Medulla oblongata (tissue), 1 donor: Measurements from ENCODE around the gene STRIP1.

ENCODE experiments used
- DNase-seq: peaks from one replicate; pipeline ENCODE4 v3.0.0-alpha.2; 2015; ENCODE audit errors: extremely low spot score

The STRIP1 gene, protein sequence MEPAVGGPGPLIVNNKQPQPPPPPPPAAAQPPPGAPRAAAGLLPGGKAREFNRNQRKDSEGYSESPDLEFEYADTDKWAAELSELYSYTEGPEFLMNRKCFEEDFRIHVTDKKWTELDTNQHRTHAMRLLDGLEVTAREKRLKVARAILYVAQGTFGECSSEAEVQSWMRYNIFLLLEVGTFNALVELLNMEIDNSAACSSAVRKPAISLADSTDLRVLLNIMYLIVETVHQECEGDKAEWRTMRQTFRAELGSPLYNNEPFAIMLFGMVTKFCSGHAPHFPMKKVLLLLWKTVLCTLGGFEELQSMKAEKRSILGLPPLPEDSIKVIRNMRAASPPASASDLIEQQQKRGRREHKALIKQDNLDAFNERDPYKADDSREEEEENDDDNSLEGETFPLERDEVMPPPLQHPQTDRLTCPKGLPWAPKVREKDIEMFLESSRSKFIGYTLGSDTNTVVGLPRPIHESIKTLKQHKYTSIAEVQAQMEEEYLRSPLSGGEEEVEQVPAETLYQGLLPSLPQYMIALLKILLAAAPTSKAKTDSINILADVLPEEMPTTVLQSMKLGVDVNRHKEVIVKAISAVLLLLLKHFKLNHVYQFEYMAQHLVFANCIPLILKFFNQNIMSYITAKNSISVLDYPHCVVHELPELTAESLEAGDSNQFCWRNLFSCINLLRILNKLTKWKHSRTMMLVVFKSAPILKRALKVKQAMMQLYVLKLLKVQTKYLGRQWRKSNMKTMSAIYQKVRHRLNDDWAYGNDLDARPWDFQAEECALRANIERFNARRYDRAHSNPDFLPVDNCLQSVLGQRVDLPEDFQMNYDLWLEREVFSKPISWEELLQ

DNA sequence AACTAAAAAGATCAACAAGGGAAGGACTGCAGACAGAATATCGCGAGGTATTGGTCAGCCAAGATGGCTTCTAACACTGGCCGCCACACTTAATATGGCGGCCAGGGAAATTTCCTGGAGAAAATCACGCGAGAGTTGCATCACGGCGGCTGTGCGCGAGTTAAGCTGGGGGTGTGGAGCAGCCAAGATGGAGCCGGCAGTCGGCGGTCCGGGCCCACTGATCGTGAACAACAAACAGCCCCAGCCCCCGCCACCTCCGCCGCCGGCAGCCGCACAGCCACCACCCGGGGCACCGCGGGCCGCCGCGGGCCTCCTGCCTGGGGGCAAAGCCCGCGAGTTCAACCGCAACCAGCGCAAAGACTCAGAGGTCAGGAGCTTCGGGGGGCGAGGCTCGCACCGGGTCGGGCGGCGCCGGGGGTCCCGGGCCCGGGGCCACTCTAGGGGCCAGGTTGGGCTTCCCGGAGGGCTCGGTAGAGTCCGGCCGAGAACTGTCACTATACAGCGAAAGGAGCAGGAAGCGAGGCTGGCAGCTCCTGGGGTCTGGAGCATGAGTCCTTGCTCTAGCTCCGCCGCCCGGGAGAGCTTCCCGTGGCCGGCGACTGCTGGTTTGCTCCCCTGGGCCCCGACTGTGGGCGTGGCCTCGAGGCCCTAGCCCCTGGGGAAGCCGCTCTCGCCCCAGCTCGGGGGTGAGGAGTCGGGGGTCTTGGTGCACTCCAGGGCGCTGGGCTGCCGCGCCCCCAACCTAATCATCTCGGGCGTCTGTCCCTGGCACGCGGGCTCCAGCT lies at the start of gene STRIP1:
Gene STRIP1 (plus strand): TSS at position 174 of the 785 bp plus-strand sequence. CDS start 14 bp downstream, at position 188.
- peak; percentile 98 for DNase-seq

DNA sequence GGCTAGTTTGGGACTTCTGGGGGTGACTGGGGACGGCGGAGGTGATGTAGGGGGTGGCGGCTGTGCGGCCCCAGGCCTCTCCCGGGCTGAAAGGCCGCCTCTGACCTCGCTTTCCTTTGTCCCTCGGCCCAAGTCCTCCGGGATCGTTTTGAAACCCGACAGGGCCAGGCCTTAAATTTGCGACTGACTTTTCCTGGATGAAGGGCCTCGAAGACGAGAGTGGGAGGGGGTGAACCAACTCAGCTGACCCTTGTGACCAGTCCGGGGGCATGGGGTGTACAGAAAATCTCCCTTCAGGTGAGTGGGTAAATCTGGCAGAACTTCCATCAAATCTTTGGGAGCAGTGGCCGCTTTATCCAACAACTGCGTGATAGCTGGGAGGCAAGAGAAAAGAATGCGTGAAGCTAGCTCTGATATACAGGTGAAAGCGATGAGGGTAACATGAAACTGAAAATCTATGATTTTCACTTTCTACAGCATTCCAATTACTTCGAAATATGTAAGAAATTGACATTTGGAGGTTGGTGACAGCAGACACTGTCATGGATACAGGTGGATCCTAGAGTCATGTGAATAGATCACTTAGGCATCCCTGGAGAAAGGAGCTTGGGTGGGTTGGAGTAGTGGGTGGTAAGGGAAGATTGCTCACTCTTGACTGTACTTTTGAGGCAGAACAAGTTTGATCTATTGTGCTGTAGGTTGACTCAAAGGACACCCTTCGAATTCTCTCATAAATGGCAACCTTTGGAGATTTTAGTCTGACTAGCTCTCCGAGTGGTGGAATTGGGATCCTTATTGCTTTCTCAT lies 49.0 kb upstream of the STRIP1 start:
- DNase-seq, result no peak

DNA sequence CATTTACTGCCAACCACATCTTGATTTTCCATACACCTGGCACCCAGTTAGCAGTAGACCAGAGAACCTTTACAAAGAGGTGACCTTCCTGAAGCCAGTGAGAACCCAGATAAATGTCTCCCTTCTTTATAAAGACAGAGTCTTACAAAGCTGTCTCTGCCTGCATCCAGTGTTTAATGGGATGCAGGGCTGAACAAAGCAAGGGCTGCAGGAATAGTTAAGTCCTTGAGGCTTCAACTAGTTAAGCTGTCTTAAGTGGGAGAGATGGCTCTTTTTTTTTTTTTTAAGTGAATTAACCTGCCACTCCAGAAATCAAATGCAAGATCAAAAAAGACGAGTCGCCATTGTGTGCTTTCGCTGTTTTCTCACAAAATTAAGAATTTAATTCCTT lies 48.4 kb upstream of the STRIP1 start:
- no peak for DNase-seq

DNA sequence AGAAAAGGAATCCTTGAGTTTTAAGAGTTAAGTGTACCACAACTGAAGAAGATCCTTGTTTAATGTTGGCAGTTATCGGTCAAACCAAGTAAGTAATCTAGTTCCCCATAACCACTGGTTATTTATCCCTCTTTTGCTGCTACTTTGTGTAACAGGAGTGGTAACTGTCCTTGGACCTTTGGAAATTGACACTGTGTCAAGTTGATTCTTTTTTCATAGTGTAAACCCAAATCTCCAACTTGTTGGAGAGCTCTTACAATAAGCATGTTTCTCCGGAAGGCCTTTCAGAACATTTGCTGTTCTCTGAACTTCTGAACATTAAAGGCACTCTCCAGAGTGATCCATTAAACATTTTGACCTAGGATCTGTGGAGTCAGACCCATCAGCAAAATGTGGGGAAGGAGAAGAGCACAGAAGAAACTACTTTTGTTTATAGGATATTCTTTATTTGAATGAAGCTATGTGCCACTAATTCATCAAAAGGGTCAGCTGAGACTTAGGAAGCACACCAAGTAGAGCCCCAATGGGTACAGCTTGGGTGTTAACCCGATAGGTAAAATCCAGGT lies 46.0 kb upstream of the STRIP1 start:
- DNase-seq, result no peak

DNA sequence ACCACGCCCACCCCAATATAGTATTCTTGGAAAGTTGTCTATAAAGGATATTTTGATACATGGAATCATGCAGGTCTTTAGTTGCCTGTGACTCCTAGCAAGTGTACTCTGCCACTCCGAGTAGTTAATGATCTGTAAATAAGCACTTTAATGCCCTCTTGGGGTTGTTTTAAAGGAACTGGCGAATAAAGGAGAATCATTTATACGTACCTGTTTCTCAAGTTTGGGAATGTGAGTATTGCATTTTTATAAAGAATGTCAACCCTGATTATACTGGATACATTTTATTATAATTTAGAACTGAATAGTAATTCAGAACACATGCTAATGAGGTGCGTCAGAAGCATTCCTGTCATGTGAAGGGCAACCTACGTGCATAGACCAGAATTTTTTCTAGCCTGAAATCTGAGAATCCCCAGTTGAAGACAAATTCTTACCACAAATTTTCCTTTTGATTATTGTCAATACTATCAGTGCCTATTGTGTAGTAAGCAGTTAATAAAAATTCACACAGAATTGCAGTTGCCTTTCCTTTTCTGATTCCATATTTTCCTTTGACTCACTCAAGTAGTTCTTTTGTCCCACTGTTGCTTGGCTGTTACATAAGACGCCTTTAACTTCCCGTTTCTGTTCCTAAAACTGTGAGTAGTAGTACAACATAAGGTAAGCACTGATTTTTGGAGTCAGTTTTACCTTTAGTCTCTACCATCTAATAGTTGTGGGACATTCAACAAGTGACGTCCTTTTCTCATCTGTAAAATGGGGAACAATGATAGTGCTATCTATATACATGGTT lies 44.7 kb upstream of the STRIP1 start:
- peak; percentile 60 for DNase-seq

DNA sequence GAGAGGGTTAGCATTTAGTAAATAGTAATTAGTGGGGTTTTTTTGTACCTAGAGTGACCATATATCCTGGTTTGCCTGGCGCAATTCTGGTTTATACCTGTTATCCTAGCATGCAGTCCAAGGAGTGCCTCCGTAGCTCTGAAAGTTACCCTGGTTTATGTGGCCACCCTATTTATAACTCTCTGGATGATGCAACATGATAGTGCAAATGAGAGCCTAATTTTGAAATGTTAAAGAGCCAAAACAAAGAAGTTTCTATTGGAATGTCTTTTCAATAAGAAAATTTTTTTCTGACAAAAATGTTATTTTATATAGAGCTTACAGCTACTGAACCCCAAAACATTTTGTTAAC lies 44.1 kb upstream of the STRIP1 start:
- no peak for DNase-seq

DNA sequence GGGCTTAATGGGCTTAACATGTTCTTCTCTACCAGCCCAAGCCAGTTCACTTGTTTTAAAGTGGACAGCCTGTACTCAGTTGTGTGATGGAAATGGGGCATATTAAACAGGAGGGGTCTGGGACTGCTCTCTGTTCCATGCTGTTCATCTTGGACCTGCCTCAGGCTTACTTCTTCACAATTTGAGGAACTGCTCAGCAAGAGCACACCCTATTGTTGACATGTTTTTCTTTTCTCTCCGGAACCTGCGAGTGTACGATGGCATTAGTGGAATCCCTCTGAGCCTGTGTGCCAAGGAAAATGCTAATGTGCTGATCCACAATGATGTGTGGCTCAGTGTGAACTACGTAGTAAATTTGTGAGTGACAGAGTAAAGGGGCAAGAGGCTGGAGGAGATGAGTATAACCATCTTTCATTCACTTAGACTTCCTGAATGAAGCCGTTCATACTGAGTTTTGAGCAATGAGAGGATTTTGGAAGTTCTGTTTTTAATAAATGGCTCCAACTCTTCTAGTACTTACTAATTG lies 43.0 kb upstream of the STRIP1 start:
- no peak for DNase-seq

GRCh38 chr1:109993885-109994284 lies 40.5 kb upstream of the STRIP1 start:
- no peak for DNase-seq

GRCh38 chr1:109994654-109995053 lies 39.8 kb upstream of the STRIP1 start:
- DNase-seq, result peak; percentile 53

GRCh38 chr1:109995536-109995935 lies 38.9 kb upstream of the STRIP1 start:
- no peak for DNase-seq

- DNase-seq, result no peak
These were observed 37.9 kb upstream of the STRIP1 start for GRCh38 chr1:109996476-109996875.

GRCh38 chr1:109997204-109997866 lies 37.1 kb upstream of the STRIP1 start:
- DNase-seq, result no peak

DNA sequence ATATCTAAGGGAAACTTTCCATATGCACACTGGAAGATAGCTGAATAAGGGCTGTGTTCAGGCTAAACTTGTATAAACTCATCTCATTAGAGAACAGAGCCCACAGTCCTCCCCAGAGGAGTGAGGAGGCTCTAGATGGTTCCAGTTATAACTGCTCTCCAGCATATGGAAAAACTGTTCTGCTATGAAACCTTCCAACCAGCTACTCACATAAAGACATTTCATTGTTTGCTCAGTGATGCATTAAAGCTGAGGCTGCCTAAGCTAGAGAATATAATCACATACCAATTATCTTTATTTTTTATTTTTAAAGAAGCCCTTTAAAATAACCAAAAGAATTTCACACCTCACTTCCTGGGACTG lies 36.6 kb upstream of the STRIP1 start:
- no peak for DNase-seq

DNA sequence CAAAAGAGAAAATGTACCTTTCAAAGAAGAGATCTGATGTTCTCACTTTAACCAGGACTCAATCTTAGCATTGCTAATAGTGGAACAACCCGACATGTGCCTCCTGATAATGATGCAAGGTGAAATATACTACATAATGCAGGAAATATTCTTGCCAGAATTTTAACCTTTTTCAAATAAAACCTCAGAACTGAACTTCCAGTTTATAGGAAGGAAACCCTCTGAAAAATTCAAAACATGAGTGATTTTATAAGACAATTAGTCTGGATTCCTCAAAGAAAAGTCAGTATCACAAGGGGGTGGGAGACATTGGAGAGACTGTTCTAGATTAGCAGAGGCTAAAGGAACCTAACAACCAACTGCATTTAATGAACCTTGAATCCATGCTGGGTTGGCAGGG lies 31.7 kb upstream of the STRIP1 start:
- DNase-seq, result no peak

DNA sequence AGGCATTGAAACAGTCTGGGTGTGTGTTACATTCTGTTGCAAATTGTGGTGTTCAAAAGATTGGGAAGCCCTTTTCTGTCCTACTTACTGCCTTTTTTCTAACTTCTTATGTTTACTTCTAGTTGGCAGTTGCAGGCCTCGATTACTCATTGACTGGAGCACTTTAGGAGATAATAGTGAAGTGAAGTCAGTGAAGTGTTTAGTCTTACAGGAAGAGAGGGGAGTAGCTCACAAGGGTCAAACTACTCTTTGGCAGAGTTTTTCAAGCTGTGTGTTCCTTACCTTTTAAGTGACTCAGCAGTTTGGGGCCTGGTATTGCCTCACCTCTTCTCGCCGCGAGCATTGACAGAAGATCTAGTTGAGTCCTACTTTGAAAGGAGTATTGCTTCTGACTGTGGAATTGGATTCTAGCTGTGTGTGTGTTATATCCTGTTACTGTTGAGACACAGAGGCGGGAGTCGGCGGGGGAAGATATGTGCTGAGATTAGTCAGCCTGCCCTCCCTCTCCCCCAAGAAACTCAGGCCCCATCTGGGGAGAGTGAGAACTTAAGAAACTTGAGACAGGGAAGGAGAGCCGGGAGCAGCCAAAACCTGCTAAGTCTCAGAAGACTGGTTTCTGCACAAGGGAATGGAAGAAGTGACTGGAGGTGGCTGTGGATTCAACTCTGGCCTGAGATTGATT lies 30.5 kb upstream of the STRIP1 start:
- DNase-seq, result peak; percentile 50

GRCh38 chr1:110004583-110004982 lies 29.8 kb upstream of the STRIP1 start:
- no peak for DNase-seq

- DNase-seq, result no peak
These were observed 28.5 kb upstream of the STRIP1 start for GRCh38 chr1:110005971-110006370.

DNA sequence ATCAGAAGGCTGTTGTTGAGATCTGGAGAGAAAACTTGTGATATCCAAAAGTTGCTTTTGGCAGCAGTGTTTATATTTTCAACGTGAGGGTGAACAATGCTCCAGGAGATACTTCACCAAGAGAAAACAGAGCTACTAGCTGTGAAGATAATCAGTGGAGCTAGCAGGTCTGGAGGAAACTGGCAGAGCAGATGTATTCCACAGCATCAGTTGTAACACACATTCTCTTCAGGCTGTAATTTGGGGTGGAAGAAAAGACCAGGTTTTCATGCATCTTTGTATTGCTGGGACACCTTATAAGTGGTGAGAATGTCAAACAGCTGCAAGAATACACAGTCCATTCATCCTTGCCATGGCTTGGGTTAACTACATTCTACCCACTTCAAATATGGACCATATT lies 27.9 kb upstream of the STRIP1 start:
- DNase-seq, result no peak
